Endothelial cell (in vitro differentiated cells): ENCODE data around the gene RPL10A. TPM values are rescaled to one million over a fixed set of nuclear protein-coding genes. Genes with fewer than 3 reads are reported as not detected.

ENCODE experiments used
- DNase-seq: peaks from one replicate; pipeline ENCODE4 v3.0.0; 2021; ENCODE audit warnings: low spot score
- H3K27ac Mint-ChIP-seq: one replicate; pipeline ENCODE4 v1.8.0; 2021; ENCODE audit warnings: mixed read lengths, inconsistent platforms; ENCODE audit not compliant: unreplicated experiment
- H3K27me3 Mint-ChIP-seq: one replicate; pipeline ENCODE4 v1.8.0; 2021; ENCODE audit warnings: mild to moderate bottlenecking, moderate library complexity, mixed read lengths, inconsistent platforms; ENCODE audit not compliant: unreplicated experiment
- H3K36me3 Mint-ChIP-seq: one replicate; pipeline ENCODE4 v1.8.0; 2021; ENCODE audit warnings: mild to moderate bottlenecking, low read depth, mixed read lengths, inconsistent platforms; ENCODE audit not compliant: unreplicated experiment
- H3K4me1 Mint-ChIP-seq: one replicate; pipeline ENCODE4 v1.8.0; 2021; ENCODE audit warnings: mild to moderate bottlenecking, mixed read lengths, inconsistent platforms; ENCODE audit not compliant: unreplicated experiment
- H3K4me3 Mint-ChIP-seq: one replicate; pipeline ENCODE4 v1.8.0; 2021; ENCODE audit warnings: mild to moderate bottlenecking, mixed read lengths, inconsistent platforms; ENCODE audit not compliant: unreplicated experiment
- H3K9me3 Mint-ChIP-seq: one replicate; pipeline ENCODE4 v1.8.0; 2021; ENCODE audit warnings: mixed read lengths, inconsistent platforms; ENCODE audit not compliant: unreplicated experiment
- CTCF ChIP-seq: fragments of 200-600 bp; sonication (generic); IDR thresholded peaks from one replicate; pipeline ENCODE4 v1.5.0; 2021; ENCODE audit warnings: antibody characterized with exemption; ENCODE audit not compliant: unreplicated experiment
- total RNA-seq: library from RNA; stranded (reverse); fragmentation: NEBNext Ultra II Directional; extraction: Animal tissue kit (Norgen Biotek cat#: 25700); gene quantifications from one replicate; pipeline ENCODE4 v1.2.1, GENCODE V29; 2021; ENCODE audit not compliant: unreplicated experiment

The RPL10A gene
- total RNA-seq, 1 donor from 2014 or later: 1,320 TPM

- H3K9me3 Mint-ChIP-seq: no peaks in the 10 kb centered on the region
- H3K27ac Mint-ChIP-seq: no peak overlapping the region
- H3K4me3 Mint-ChIP-seq: no peak overlapping the region
- peaks cover 38% of the 10 kb centered on the region for H3K4me1 Mint-ChIP-seq
- no peak for DNase-seq
- H3K36me3 Mint-ChIP-seq: peaks cover 9% of the 10 kb centered on the region
- peaks cover 21% of the 10 kb centered on the region for H3K27me3 Mint-ChIP-seq
- TF ChIP-seq CTCF: no peak
These were observed 20.9 kb downstream of the RPL10A start for GRCh38 chr6:35489066-35489465.

DNA sequence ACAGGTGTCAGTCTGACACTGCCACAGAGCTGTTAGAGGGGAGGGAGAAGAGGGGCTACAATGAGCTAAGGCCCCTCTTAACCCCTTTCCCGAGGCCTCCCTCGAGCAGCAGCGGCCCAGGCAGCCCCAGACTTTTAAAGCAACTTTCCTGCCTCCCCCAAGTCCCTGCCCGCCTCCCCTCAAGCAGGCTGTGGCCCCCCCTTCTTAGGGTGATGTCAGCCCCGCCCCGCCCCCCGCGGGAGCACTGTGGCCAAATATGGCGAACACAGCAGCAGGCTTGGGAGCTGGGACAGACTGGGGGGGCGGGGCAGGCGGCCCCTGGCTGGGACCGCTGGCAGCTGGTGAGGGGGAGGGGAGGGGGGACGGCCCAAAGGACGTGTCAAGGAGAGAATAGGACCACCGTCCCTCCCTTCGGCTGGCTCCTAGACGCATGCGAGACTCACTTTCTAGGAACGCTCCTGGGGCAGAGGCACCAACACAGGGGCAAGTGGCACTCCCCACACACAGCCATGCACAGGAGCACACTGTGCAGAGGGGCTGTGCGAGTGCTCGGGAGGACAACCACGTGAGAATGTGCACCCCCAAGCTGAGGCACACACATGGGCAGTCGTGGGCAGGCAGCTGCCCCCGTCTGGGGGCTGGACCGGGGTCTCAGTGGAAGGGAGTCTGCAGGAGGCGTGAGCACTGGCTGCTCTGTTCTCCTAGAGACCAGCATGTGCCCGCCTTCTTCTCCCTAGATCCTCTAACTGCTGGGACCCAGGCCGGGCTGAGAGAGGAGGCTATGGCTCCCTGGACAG lies 22.0 kb downstream of the RPL10A start:
- DNase-seq: peak; percentile 35
- no peaks in the 10 kb centered on the region for H3K9me3 Mint-ChIP-seq
- peak overlapping the region; percentile 31 for H3K4me3 Mint-ChIP-seq
- no peak for TF ChIP-seq CTCF
- H3K36me3 Mint-ChIP-seq: peaks cover 9% of the 10 kb centered on the region
- H3K27me3 Mint-ChIP-seq: peaks cover 21% of the 10 kb centered on the region
- no peak overlapping the region for H3K27ac Mint-ChIP-seq
- H3K4me1 Mint-ChIP-seq: peaks cover 42% of the 10 kb centered on the region

- peaks cover 42% of the 10 kb centered on the region for H3K4me1 Mint-ChIP-seq
- H3K27ac Mint-ChIP-seq: no peak overlapping the region
- DNase-seq: no peak
These were observed 22.8 kb downstream of the RPL10A start for GRCh38 chr6:35490821-35491557.

GRCh38 chr6:35491558-35492257 lies 23.5 kb downstream of the RPL10A start:
- no peak for DNase-seq
- Mint-ChIP-seq H3K4me3 (no peak overlapping the region), H3K27ac (no peak overlapping the region), H3K9me3 (no peaks in the 10 kb centered on the region), H3K27me3 (peaks cover 23% of the 10 kb centered on the region), H3K4me1 (peaks cover 41% of the 10 kb centered on the region), H3K36me3 (peaks cover 8% of the 10 kb centered on the region)
- no peak for TF ChIP-seq CTCF

More at GRCh38 chr6:35490821-35491557, 22.8 kb downstream of the RPL10A start:
- H3K9me3 Mint-ChIP-seq: no peaks in the 10 kb centered on the region
- no peak overlapping the region for H3K4me3 Mint-ChIP-seq
- no peak for TF ChIP-seq CTCF
- peaks cover 25% of the 10 kb centered on the region for H3K27me3 Mint-ChIP-seq
- peaks cover 9% of the 10 kb centered on the region for H3K36me3 Mint-ChIP-seq
